ENCODE results near the gene KRT26. TPM values are rescaled to one million over a fixed set of nuclear protein-coding genes. Genes with fewer than 3 reads are reported as not detected.

The KRT26 gene
- total and polyA plus RNA-seq, 2 experiments from 2014 or later, result not detected

- Histone ChIP-seq H3K79me2 (replicated peaks; ENCODE audit: insufficient read depth) (no peaks in the 10 kb centered on the region), H3K4me1 (ENCODE audit: insufficient read depth) (no peaks in the 10 kb centered on the region), H3K36me3 (ENCODE audit: insufficient read depth) (no peaks in the 10 kb centered on the region), H3K27ac (ENCODE audit: low read depth) (no peak within 1 kb of the TSS), H3K4me3 (no peak within 1 kb of the TSS), H3K27me3 (ENCODE audit: insufficient read depth) (peaks cover 15% of the 10 kb centered on the region), H3K4me2 (no peak within 1 kb of the TSS), H4K20me1 (replicated peaks; ENCODE audit: insufficient read depth) (no peaks in the 10 kb centered on the region), H3K9me2 (ENCODE audit: insufficient read depth) (no peaks in the 10 kb centered on the region), H3F3A (replicated peaks; ENCODE audit: low read depth) (no peaks in the 10 kb centered on the region), H2AFZ (peak within 1 kb of the TSS; percentile 78)
- DNase-seq (ENCODE audit: low spot score), result no peak
- Mint-ChIP-seq H3K27me3 (ENCODE audit: insufficient read depth, low read depth, poor library complexity) (peaks cover 6% of the 10 kb centered on the region), H3K4me1 (no peaks in the 10 kb centered on the region), H3K36me3 (ENCODE audit: low read depth) (no peaks in the 10 kb centered on the region), H3K4me3 (no peak within 1 kb of the TSS), H3K27ac (no peak within 1 kb of the TSS; the same call in 1 of the 2 replicates), H3K9me3 (no peaks in the 10 kb centered on the region)
- TF ChIP-seq EZH2 (IDR thresholded peaks at IDR 0.05; ENCODE audit: low read depth, unreplicated experiment), result no peak
- no peak for TF ChIP-seq REST (IDR thresholded peaks at IDR 0.05; ENCODE audit: unreplicated experiment)
- no peak for TF ChIP-seq ZNF114 (CRISPR knock-in tag; IDR thresholded peaks at IDR 0.05)
- TF ChIP-seq ZNF462 (CRISPR knock-in tag; IDR thresholded peaks at IDR 0.05), result no peak
- no peak for TF ChIP-seq JUNB (IDR thresholded peaks at IDR 0.05; ENCODE audit: unreplicated experiment)
- TF ChIP-seq EZH2phosphoT487 (IDR thresholded peaks at IDR 0.05; ENCODE audit: unreplicated experiment), result no peak
- no peak for TF ChIP-seq POLR2AphosphoS5 (IDR thresholded peaks at IDR 0.05; ENCODE audit: low read depth)
- no peak for TF ChIP-seq NANOG (IDR thresholded peaks at IDR 0.05; ENCODE audit: borderline replicate concordance)
- TF ChIP-seq ZNF331 (CRISPR knock-in tag; IDR thresholded peaks at IDR 0.05; ENCODE audit: low read depth), result no peak
- no peak for TF ChIP-seq CTCF (conservative IDR thresholded peaks at IDR 0.05; ENCODE audit: low read depth in 2 of 2)
- TF ChIP-seq ETS1 (IDR thresholded peaks at IDR 0.05), result no peak
- TF ChIP-seq CREB1 (CRISPR knock-in tag; IDR thresholded peaks at IDR 0.05; ENCODE audit: low read depth), result no peak
- no peak for TF ChIP-seq STAT1 (IDR thresholded peaks at IDR 0.05; ENCODE audit: unreplicated experiment)
- ATAC-seq, result no peak
These were observed 10.4 kb upstream of the KRT26 start, which contains the start of gene KRT27 for GRCh38 chr17:40782450-40782849. KRT27 (minus strand) TSS chr17:40782550; CDS start chr17:40782493, 57 bp downstream.

Data from GM23338 (cell line).